Endothelial cell of umbilical vein (primary cell): ENCODE measurements around the gene KAZN. TPM values are rescaled to one million over a fixed set of nuclear protein-coding genes. Genes with fewer than 3 reads are reported as not detected.

Source experiments
- BruUV-seq: library from RNA; stranded (reverse); fragments of 400-500 nt; replicated peaks from 2 replicates; lab custom pipeline; 2021; lab: Mats Ljungman, UMichigan
- CTCF ChIA-PET: fragments of 300-600, 350-600 bp; sonication (Branson Sonifier 250); formaldehyde crosslinking; loops from one replicate; lab custom pipeline; 2021; ENCODE audit warnings: antibody characterized with exemption, inconsistent platforms; lab: Charles Lee
- POLR2A ChIA-PET: fragments of 300-600, 350-600 bp; sonication (Branson Sonifier 250); formaldehyde crosslinking; loops from one replicate; lab custom pipeline; 2021; ENCODE audit warnings: antibody characterized with exemption, inconsistent platforms; lab: Charles Lee
- DNase-seq: peaks from one replicate; pipeline ENCODE4 v3.0.0-alpha.2; 2011; ENCODE audit warnings: low read depth, low spot score
- FAIRE-seq: peaks from 2 replicates; lab custom pipeline; 2011; peaks lifted over from hg19 to GRCh38; lab: Jason Lieb, UNC
- H2AFZ ChIP-seq: 2 replicates; pipeline ENCODE4 v1.6.0; 2012; ENCODE audit warnings: low read depth, low read length, control low read depth, inconsistent platforms
- H3K27ac ChIP-seq: 2 replicates; pipeline ENCODE4 v1.5.1; 2011; ENCODE audit warnings: low read depth, mild to moderate bottlenecking, control low read depth, low read length, moderate library complexity; ENCODE audit not compliant: insufficient read depth
- H3K27me3 ChIP-seq, 2 experiments: 2 replicates each; pipeline versions ENCODE4 v1.6.0 to v1.6.1; 2011; ENCODE audit warnings: low read length in 2 of 2, mixed read lengths in 1 of 2; ENCODE audit not compliant: control insufficient read depth in 2 of 2, insufficient read depth in 2 of 2
- H3K36me3 ChIP-seq, 2 experiments: 2 replicates in 1 of 2; 3 replicates in 1 of 2; pipeline ENCODE4 v1.5.1; 2011; ENCODE audit warnings: low read length in 2 of 2, mild to moderate bottlenecking in 1 of 2, moderate library complexity in 1 of 2; ENCODE audit not compliant: control insufficient read depth in 2 of 2, insufficient read depth in 2 of 2; ENCODE audit errors: extremely low read depth in 1 of 2
- H3K4me1 ChIP-seq: 3 replicates; pipeline ENCODE4 v1.5.1; 2011; ENCODE audit warnings: mild to moderate bottlenecking, low read length; ENCODE audit not compliant: control insufficient read depth, insufficient read depth; ENCODE audit errors: extremely low read depth
- H3K4me2 ChIP-seq: 2 replicates; pipeline ENCODE4 v1.6.1; 2011; ENCODE audit warnings: low read length, control low read depth, mixed read lengths; ENCODE audit not compliant: insufficient read depth
- H3K4me3 ChIP-seq, 3 experiments: fragments of 200-600 bp in 1 of 3; sonication (generic), shearing (Covaris generic) in 1 of 3; replicated peaks in 1 of 3; 2 replicates each; pipeline ENCODE4 v1.5.1; 2011 to 2016; ENCODE audit warnings: control low read depth in 3 of 3, low read length in 3 of 3, mild to moderate bottlenecking in 2 of 3, inconsistent platforms in 1 of 3, low read depth in 1 of 3, moderate library complexity in 1 of 3; ENCODE audit not compliant: insufficient read depth in 1 of 3
- H3K79me2 ChIP-seq: 2 replicates; pipeline ENCODE4 v1.6.0; 2012; ENCODE audit warnings: low read length, inconsistent platforms; ENCODE audit not compliant: control insufficient read depth, insufficient read depth
- H3K9ac ChIP-seq: replicated peaks from 2 replicates; pipeline ENCODE3; 2011; ENCODE audit warnings: low read length, control low read depth; ENCODE audit not compliant: insufficient read depth; ENCODE audit errors: extremely low read depth
- H3K9me1 ChIP-seq: replicated peaks from 3 replicates; pipeline ENCODE4 v1.6.0; 2011; ENCODE audit warnings: mild to moderate bottlenecking, low read length; ENCODE audit not compliant: control insufficient read depth, insufficient read depth; ENCODE audit errors: extremely low read depth
- H3K9me3 ChIP-seq: replicated peaks from 2 replicates; pipeline ENCODE4 v1.5.1; 2012; ENCODE audit warnings: low read length, inconsistent platforms; ENCODE audit not compliant: control insufficient read depth, insufficient read depth
- H4K20me1 ChIP-seq: replicated peaks from 2 replicates; pipeline ENCODE3; 2011; ENCODE audit warnings: mild to moderate bottlenecking, low read length; ENCODE audit not compliant: control insufficient read depth, insufficient read depth; ENCODE audit errors: extremely low read depth
- CTCF ChIP-seq, 2 donors: IDR thresholded peaks; 1 replicate in 1 of 2; 2 replicates in 1 of 2; pipeline ENCODE4 v1.5.1; 2011; ENCODE audit warnings: low read length in 2 of 2, mild to moderate bottlenecking in 2 of 2, moderate library complexity in 2 of 2, control low read depth in 1 of 2, inconsistent platforms in 1 of 2, low read depth in 1 of 2; ENCODE audit not compliant: insufficient read depth in 1 of 2; ENCODE audit errors: extremely low read depth in 1 of 2
- GATA2 ChIP-seq: IDR thresholded peaks from 2 replicates; pipeline ENCODE4 v1.7.0; 2011; ENCODE audit warnings: low read depth, mild to moderate bottlenecking, moderate library complexity, mixed read lengths, low read length; ENCODE audit not compliant: insufficient read length, insufficient read depth
- dilution Hi-C: fragments of 300-500 bp; cut with MboI; formaldehyde crosslinking; loops from one replicate; pipeline ENCODE4 v1.15.0; 2019; ENCODE audit warnings: low sequenced_read_pairs; ENCODE audit not compliant: extremely low pct_ligation_motif_present
- intact Hi-C: fragments of 100-400 bp; cut with micrococcal nuclease; formaldehyde crosslinking; loops from one replicate; pipeline ENCODE4 v1.10.0; 2022
- polyA plus RNA-seq, 4 experiments: library from polyadenylated mRNA; depleted of rRNA in 3 of 4; stranded (reverse) in 3 of 4; unstranded in 1 of 4; fragments of >200 nt; gene quantifications; 2 replicates each; pipeline versions ENCODE4 v1.2.1 to v1.2.3, GENCODE V29; 2011 to 2012; ENCODE audit warnings: missing spikeins in 1 of 4
- total RNA-seq: library from RNA; stranded (reverse); gene quantifications from 2 replicates; pipeline ENCODE4 v1.2.3, GENCODE V29; 2021

The KAZN gene
- total and polyA plus RNA-seq, 2 donors (not counting 3 experiments of a cell fraction or from before 2014, with no cell fraction given), result 1.6 to 5.8 TPM

GRCh38 chr1:15038232-15039016 is 439.9 kb downstream of the KAZN start:
- Histone ChIP-seq H3K9me1 (no peaks in the 10 kb centered on the region), H4K20me1 (no peaks in the 10 kb centered on the region), H3K27ac (no peak overlapping the region), H3K4me1 (no peaks in the 10 kb centered on the region), H3K79me2 (no peaks in the 10 kb centered on the region), H3K36me3 (no peaks in the 10 kb centered on the region), H3K9me3 (no peaks in the 10 kb centered on the region), H3K4me2 (no peak overlapping the region), H2AFZ (no peak overlapping the region), H3K27me3 (no peaks in the 10 kb centered on the region), H3K9ac (no peak overlapping the region), H3K4me3 (no peak overlapping the region)
- FAIRE-seq, result no peak
- intact Hi-C loops (loop anchor here (1.0 kb wide), 1 partner anchor 47 kb away; no protein-coding TSS in a partner anchor), dilution Hi-C loops (no loop called here)
- no TSS peak for BruUV-seq
- ChIA-PET CTCF (interaction anchor here (0.7 to 3.6 kb wide), 4 partner anchors 9 to 35 kb away, joined by 3 to 29 read pairs (median 8); no protein-coding TSS in a partner anchor), POLR2A (interaction anchor here (0.7 kb wide), 1 partner anchor 16 kb away, joined by 3 read pairs; no protein-coding TSS in a partner anchor)
- TF ChIP-seq CTCF (IDR thresholded peaks at IDR 0.05; ENCODE audit: extremely low read depth in 1 of 2, insufficient read depth in 1 of 2, low read depth in 1 of 2, low read length in 2 of 2), result peak; percentile 31 to 35
- no peak for TF ChIP-seq GATA2
- no peak for DNase-seq
